Measurements from ENCODE around the gene SERTM1.

DNA sequence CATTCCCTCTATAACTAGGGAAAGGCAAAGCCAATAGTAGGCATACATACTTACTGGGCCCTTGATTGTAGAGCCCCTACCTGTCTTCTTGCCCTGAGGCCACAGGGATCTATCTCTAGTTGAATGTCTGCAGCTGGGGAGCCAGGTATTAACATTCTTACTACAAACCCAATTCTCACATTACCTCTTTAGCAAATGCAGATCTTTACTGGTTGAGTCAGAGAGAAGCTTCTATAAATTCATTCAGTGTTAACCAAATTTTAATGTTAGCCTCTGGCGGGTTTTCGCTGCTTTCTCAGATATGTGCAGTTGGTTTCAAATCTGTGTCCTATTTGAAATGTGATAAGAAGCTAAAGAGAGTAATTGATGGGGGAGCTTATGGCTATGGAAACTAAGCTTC, 43.2 kb downstream of the SERTM1 start:
- no peak for TF ChIP-seq POLR2A (IDR thresholded peaks at IDR 0.05)
- TF ChIP-seq, protein P1, sequence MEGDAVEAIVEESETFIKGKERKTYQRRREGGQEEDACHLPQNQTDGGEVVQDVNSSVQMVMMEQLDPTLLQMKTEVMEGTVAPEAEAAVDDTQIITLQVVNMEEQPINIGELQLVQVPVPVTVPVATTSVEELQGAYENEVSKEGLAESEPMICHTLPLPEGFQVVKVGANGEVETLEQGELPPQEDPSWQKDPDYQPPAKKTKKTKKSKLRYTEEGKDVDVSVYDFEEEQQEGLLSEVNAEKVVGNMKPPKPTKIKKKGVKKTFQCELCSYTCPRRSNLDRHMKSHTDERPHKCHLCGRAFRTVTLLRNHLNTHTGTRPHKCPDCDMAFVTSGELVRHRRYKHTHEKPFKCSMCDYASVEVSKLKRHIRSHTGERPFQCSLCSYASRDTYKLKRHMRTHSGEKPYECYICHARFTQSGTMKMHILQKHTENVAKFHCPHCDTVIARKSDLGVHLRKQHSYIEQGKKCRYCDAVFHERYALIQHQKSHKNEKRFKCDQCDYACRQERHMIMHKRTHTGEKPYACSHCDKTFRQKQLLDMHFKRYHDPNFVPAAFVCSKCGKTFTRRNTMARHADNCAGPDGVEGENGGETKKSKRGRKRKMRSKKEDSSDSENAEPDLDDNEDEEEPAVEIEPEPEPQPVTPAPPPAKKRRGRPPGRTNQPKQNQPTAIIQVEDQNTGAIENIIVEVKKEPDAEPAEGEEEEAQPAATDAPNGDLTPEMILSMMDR (IDR thresholded peaks at IDR 0.05), result no peak
- TF ChIP-seq POLR2AphosphoS5 (IDR thresholded peaks at IDR 0.05), result no peak
